Spleen (tissue), 11 donors: ENCODE results near the gene NMNAT2. TPM values are rescaled to one million over a fixed set of nuclear protein-coding genes. Genes with fewer than 3 reads are reported as not detected.
"Not testable (repeated sequence)": the region's sequence is repeated elsewhere in the genome, so short reads cannot be mapped to it uniquely, and the experiment has no call there.

Source experiments
- DNase-seq: peaks from one replicate; pipeline ENCODE4 v3.0.0-alpha.2; 2020
- H3K27ac ChIP-seq, 8 donors: fragments of 200-600 bp; sonication (generic) in 7 of 8; 1 replicate in 4 of 8; 2 replicates in 4 of 8; pipeline versions ENCODE4 v1.5.0 to v1.8.0; 2016 to 2021; ENCODE audit warnings: inconsistent platforms in 4 of 8, mild to moderate bottlenecking in 4 of 8, moderate library complexity in 1 of 8
- H3K27me3 ChIP-seq, 7 donors: fragments of 200-600 bp; sonication (generic) in 6 of 7; replicated peaks in 1 of 7; 1 replicate in 4 of 7; 2 replicates in 3 of 7; pipeline versions ENCODE4 v1.5.0 to v1.8.0; 2016 to 2021; ENCODE audit warnings: inconsistent platforms in 3 of 7, mild to moderate bottlenecking in 1 of 7
- H3K36me3 ChIP-seq, 6 donors: fragments of 200-600 bp; sonication (generic) in 5 of 6; 1 replicate in 4 of 6; 2 replicates in 2 of 6; pipeline versions ENCODE4 v1.5.0 to v1.8.0; 2016 to 2021; ENCODE audit warnings: inconsistent platforms in 2 of 6
- H3K4me1 ChIP-seq, 6 donors: fragments of 200-600 bp; sonication (generic) in 5 of 6; 1 replicate in 3 of 6; 2 replicates in 3 of 6; pipeline versions ENCODE4 v1.5.0 to v1.8.0; 2016 to 2021; ENCODE audit warnings: inconsistent platforms in 3 of 6
- H3K4me3 ChIP-seq, 8 donors: fragments of 200-600 bp; sonication (generic) in 7 of 8; 1 replicate in 4 of 8; 2 replicates in 4 of 8; pipeline versions ENCODE4 v1.5.0 to v1.8.0; 2016 to 2021; ENCODE audit warnings: inconsistent platforms in 4 of 8, mild to moderate bottlenecking in 4 of 8, moderate library complexity in 2 of 8
- H3K9me3 ChIP-seq, 8 donors: fragments of 200-600 bp; sonication (generic) in 7 of 8; 1 replicate in 4 of 8; 2 replicates in 4 of 8; pipeline versions ENCODE4 v1.5.0 to v1.8.0; 2016 to 2021; ENCODE audit warnings: inconsistent platforms in 4 of 8
- CTCF ChIP-seq, 11 experiments: fragments of 200-600 bp in 7 of 11; fragments of 450-650 bp in 4 of 11; sonication (generic) in 4 of 11; IDR thresholded peaks in 8 of 11; conservative IDR thresholded peaks in 3 of 11; 1 replicate in 7 of 11; 2 replicates in 4 of 11; pipeline versions ENCODE4 v1.4.0 to v1.8.0; 2016 to 2021; ENCODE audit warnings: antibody characterized with exemption in 11 of 11, inconsistent platforms in 4 of 11, mild to moderate bottlenecking in 1 of 11
- POLR2A ChIP-seq, 3 donors: fragments of 450-650 bp; IDR thresholded peaks; one replicate each; pipeline ENCODE4 v1.5.1; 2017; ENCODE audit warnings: antibody characterized with exemption in 3 of 3, mild to moderate bottlenecking in 1 of 3
- POLR2AphosphoS5 ChIP-seq, 3 donors: sonication (generic); formaldehyde crosslinking; IDR thresholded peaks; one replicate each; pipeline ENCODE4 v1.5.1; 2017; ENCODE audit warnings: antibody characterized with exemption in 3 of 3
- WGBS, 5 donors: extraction: QIAGEN DNeasy Blood & Tissue Kit in 3 of 5; methylation state at CpG; one replicate each; pipeline versions ENCODE4 v1.1.5 to v1.1.7; 2013 to 2018; 5-methylcytosine and 5-hydroxymethylcytosine counted together
- intact Hi-C: fragments of 100-400 bp; cut with DNase I; formaldehyde crosslinking; loops from one replicate; pipeline ENCODE4 v1.15.0; 2023; ENCODE audit warnings: low total_unique reads
- polyA plus RNA-seq, 3 donors: library from polyadenylated mRNA; stranded (reverse); fragments of 200-250 nt; gene quantifications; one replicate each; pipeline ENCODE4 v1.2.1, GENCODE V29; 2013
- total RNA-seq, 7 donors: library from RNA; depleted of rRNA in 3 of 7; stranded (reverse); fragments of >200 nt in 3 of 7; fragmentation: NEBNext Ultra II Directional in 4 of 7; extraction: Animal tissue kit (Norgen Biotek cat#: 25700) in 4 of 7; gene quantifications; one replicate each; pipeline versions ENCODE4 v1.1.0 to v1.2.1, GENCODE V29; 2016 to 2021
- donor health status: healthy with polysubstance abuse.
- donor health status: DM: no; HTN: no; CAD: no; lungs with moderate emphysema.
- donor health status: DM: no; HTN: no; CAD: no.
- donor health status: Bipolar disorder and iron deficiency.
- donor health status: healthy.
- donor health status: DM: no; HTN: no; CAD: no.
- donor health status: DM: yes; HTN: yes; CAD: no.

NMNAT2 gene
- total and polyA plus RNA-seq, 10 donors: 0.05 to 1.7 (median 0.17) TPM

GRCh38 chr1:183404476-183404875, 13.7 kb downstream of the NMNAT2 start:
- no peak for DNase-seq
- H3K9me3 ChIP-seq: peaks cover 0 to 4% (median 0%) of the 10 kb centered on the region in 8 donors
- TF ChIP-seq CTCF (IDR thresholded peaks at IDR 0.05 in 8 of 11, conservative IDR thresholded peaks at IDR 0.05 in 3 of 11) (no peak), POLR2A (IDR thresholded peaks at IDR 0.05) (no peak), POLR2AphosphoS5 (IDR thresholded peaks at IDR 0.05) (no peak)
- no peaks in the 10 kb centered on the region for H3K4me1 ChIP-seq
- no peak overlapping the region for H3K4me3 ChIP-seq
- H3K36me3 ChIP-seq: no peaks in the 10 kb centered on the region
- intact Hi-C loops: no loop called here
- H3K27me3 ChIP-seq: peaks cover 0 to 40% (median 0%) of the 10 kb centered on the region in 7 donors
- WGBS, 5 donors: 40 to 68% (median 63%) methylated on average over 2 of the region's 2 CpGs
- H3K27ac ChIP-seq: no peak overlapping the region

GRCh38 chr1:183403498-183403897, 14.7 kb downstream of the NMNAT2 start:
- Histone ChIP-seq H3K4me3 (no peak overlapping the region), H3K4me1 (no peaks in the 10 kb centered on the region), H3K27ac (no peak overlapping the region), H3K36me3 (no peaks in the 10 kb centered on the region), H3K9me3 (peaks cover 0 to 4% (median 0%) of the 10 kb centered on the region in 8 donors), H3K27me3 (peaks cover 0 to 40% (median 0%) of the 10 kb centered on the region in 7 donors)
- intact Hi-C loops: no loop called here
- DNase-seq: no peak
- no peak for TF ChIP-seq POLR2A (IDR thresholded peaks at IDR 0.05)
- no peak for TF ChIP-seq POLR2AphosphoS5 (IDR thresholded peaks at IDR 0.05)
- TF ChIP-seq CTCF (IDR thresholded peaks at IDR 0.05 in 8 of 11, conservative IDR thresholded peaks at IDR 0.05 in 3 of 11): no peak
- WGBS, 5 donors: 36 to 54% (median 48%) methylated on average over 3 of the region's 3 CpGs

- H3K4me1 ChIP-seq, intact Hi-C loops, H3K36me3 ChIP-seq, H3K9me3 ChIP-seq, H3K4me3 ChIP-seq, DNase-seq, H3K27ac ChIP-seq: not testable (repeated sequence)
- H3K27me3 ChIP-seq: peaks cover 0 to 42% (median 0%) of the 10 kb centered on the region in 7 donors
- WGBS, 5 donors: 45 to 87% (median 73%) methylated on average over 1 of the region's 1 CpG
These were observed 16.6 kb downstream of the NMNAT2 start for GRCh38 chr1:183401565-183401964.

GRCh38 chr1:183394435-183394834, 23.7 kb downstream of the NMNAT2 start:
- no peak for DNase-seq
- WGBS, 5 donors: 69 to 89% (median 76%) methylated on average over 2 of the region's 2 CpGs
- Histone ChIP-seq H3K36me3 (no peaks in the 10 kb centered on the region), H3K4me1 (no peaks in the 10 kb centered on the region), H3K27ac (no peak overlapping the region), H3K4me3 (no peak overlapping the region), H3K27me3 (peaks cover 0 to 41% (median 0%) of the 10 kb centered on the region in 7 donors), H3K9me3 (no peaks in the 10 kb centered on the region)
- TF ChIP-seq POLR2A (IDR thresholded peaks at IDR 0.05) (no peak), CTCF (IDR thresholded peaks at IDR 0.05 in 8 of 11, conservative IDR thresholded peaks at IDR 0.05 in 3 of 11) (no peak), POLR2AphosphoS5 (IDR thresholded peaks at IDR 0.05) (no peak)
- intact Hi-C loops: no loop called here

- no peak overlapping the region for H3K27ac ChIP-seq
- DNase-seq: no peak
- WGBS, 5 donors: 83 to 97% (median 85%) methylated on average over 1 of the region's 1 CpG
- H3K4me1 ChIP-seq: no peaks in the 10 kb centered on the region
- intact Hi-C loops: no loop called here
- H3K4me3 ChIP-seq: no peak overlapping the region
- H3K36me3 ChIP-seq: no peaks in the 10 kb centered on the region
- H3K9me3 ChIP-seq: no peaks in the 10 kb centered on the region
- TF ChIP-seq CTCF (IDR thresholded peaks at IDR 0.05 in 8 of 11, conservative IDR thresholded peaks at IDR 0.05 in 3 of 11): no peak
- TF ChIP-seq POLR2A (IDR thresholded peaks at IDR 0.05): no peak
- no peak for TF ChIP-seq POLR2AphosphoS5 (IDR thresholded peaks at IDR 0.05)
- H3K27me3 ChIP-seq: peaks cover 0 to 35% (median 3%) of the 10 kb centered on the region in 7 donors
These were observed 26.3 kb downstream of the NMNAT2 start for GRCh38 chr1:183391863-183392262.
